ENCODE data around the gene CLPTM1.
A peak's percentile ranks its signal among the peaks of the same experiment; 100 is the strongest.
"Not testable (repeated sequence)": the region's sequence is repeated elsewhere in the genome, so short reads cannot be mapped to it uniquely, and the experiment has no call there.

The CLPTM1 gene

GRCh38 chr19:44954649-44955504, at the start of gene CLPTM1:
Gene CLPTM1, plus strand, starts transcription at chr19:44955380. Its CDS starts 16 bp downstream, at chr19:44955396.
- DNase-seq (ENCODE audit: low read depth) = peak; percentile 93

GRCh38 chr19:44905437-44906160, 49.6 kb upstream of the CLPTM1 start, which contains the start of gene APOE:
Gene APOE, plus strand, starts transcription at chr19:44905796. Its CDS starts 829 bp downstream, at chr19:44906625.
- DNase-seq (ENCODE audit: low read depth) = no peak

GRCh38 chr19:44907613-44908012, 47.6 kb upstream of the CLPTM1 start:
- DNase-seq (ENCODE audit: low read depth) = no peak

GRCh38 chr19:44908074-44908835, 46.9 kb upstream of the CLPTM1 start:
- no peak for DNase-seq (ENCODE audit: low read depth)

GRCh38 chr19:44908836-44909261, 46.3 kb upstream of the CLPTM1 start:
- no peak for DNase-seq (ENCODE audit: low read depth)

GRCh38 chr19:44909775-44910174, 45.4 kb upstream of the CLPTM1 start:
- DNase-seq (ENCODE audit: low read depth) = no peak

GRCh38 chr19:44911896-44912295, 43.3 kb upstream of the CLPTM1 start:
- DNase-seq (ENCODE audit: low read depth) = not testable (repeated sequence)

- no peak for DNase-seq (ENCODE audit: low read depth)
Measured at GRCh38 chr19:44912854-44913253, 42.3 kb upstream of the CLPTM1 start.

GRCh38 chr19:44913512-44914432, 41.4 kb upstream of the CLPTM1 start:
- not testable (repeated sequence) for DNase-seq (ENCODE audit: low read depth)

GRCh38 chr19:44914433-44915206, 40.6 kb upstream of the CLPTM1 start, which contains the start of gene APOC1:
Gene APOC1, plus strand, starts transcription at chr19:44914608. Its CDS starts 284 bp downstream, at chr19:44914892.
- peak; percentile 50 for DNase-seq (ENCODE audit: low read depth)

- no peak for DNase-seq (ENCODE audit: low read depth)
Measured at GRCh38 chr19:44924243-44924725, 30.9 kb upstream of the CLPTM1 start.

- DNase-seq (ENCODE audit: low read depth) = no peak
Measured at GRCh38 chr19:44925114-44925891, 29.9 kb upstream of the CLPTM1 start.

GRCh38 chr19:44926245-44927077, 28.7 kb upstream of the CLPTM1 start:
- DNase-seq (ENCODE audit: low read depth) = not testable (repeated sequence)

- no peak for DNase-seq (ENCODE audit: low read depth)
Measured at GRCh38 chr19:44927746-44928145, 27.4 kb upstream of the CLPTM1 start.

GRCh38 chr19:44930088-44930487, 25.1 kb upstream of the CLPTM1 start:
- DNase-seq (ENCODE audit: low read depth) = no peak

GRCh38 chr19:44931541-44931940, 23.6 kb upstream of the CLPTM1 start:
- DNase-seq (ENCODE audit: low read depth) = no peak

GRCh38 chr19:44939668-44940067, 15.5 kb upstream of the CLPTM1 start:
- no peak for DNase-seq (ENCODE audit: low read depth)

GRCh38 chr19:44942067-44942571, 13.1 kb upstream of the CLPTM1 start, which contains the start of gene APOC4:
Gene APOC4, plus strand, starts transcription at chr19:44942237. Its CDS starts 41 bp downstream, at chr19:44942278.
- DNase-seq (ENCODE audit: low read depth) = no peak
